HG02588 (cell line): ENCODE data around the gene P2RX7.
"Not testable (repeated sequence)": the region's sequence is repeated elsewhere in the genome, so short reads cannot be mapped to it uniquely, and the experiment has no call there.

Experiments
- ATAC-seq: cut with Tn5 transposase; IDR thresholded peaks from one replicate; pipeline ENCODE4 v1.9.1; 2021; ENCODE audit warnings: mild to moderate bottlenecking, moderate library complexity; ENCODE audit not compliant: unreplicated experiment

The P2RX7 gene

GRCh38 chr12:121226399-121226798 is 93.7 kb downstream of the P2RX7 start:
- ATAC-seq, result no peak

GRCh38 chr12:121226871-121227270 is 94.2 kb downstream of the P2RX7 start:
- peak; percentile 14 for ATAC-seq

GRCh38 chr12:121227294-121227693 is 94.6 kb downstream of the P2RX7 start:
- peak; percentile 65 for ATAC-seq

GRCh38 chr12:121228919-121229665 is 96.4 kb downstream of the P2RX7 start:
- ATAC-seq, result no peak

GRCh38 chr12:121229826-121230537 is 97.3 kb downstream of the P2RX7 start:
- not testable (repeated sequence) for ATAC-seq

- ATAC-seq, result no peak
These were observed 97.8 kb downstream of the P2RX7 start for GRCh38 chr12:121230538-121230907.

GRCh38 chr12:121232163-121232562 is 99.5 kb downstream of the P2RX7 start:
- no peak for ATAC-seq

- ATAC-seq, result no peak
These were observed 100.4 kb downstream of the P2RX7 start for GRCh38 chr12:121232977-121233627.

- ATAC-seq, result no peak
These were observed 100.9 kb downstream of the P2RX7 start for GRCh38 chr12:121233628-121234020.

- no peak for ATAC-seq
These were observed 104.1 kb downstream of the P2RX7 start for GRCh38 chr12:121236776-121237175.

GRCh38 chr12:121237415-121237814 is 104.7 kb downstream of the P2RX7 start:
- no peak for ATAC-seq
